HK-2 (cell line): ENCODE measurements around the gene POGLUT2.
A peak's percentile ranks its signal among the peaks of the same experiment; 100 is the strongest.
"Not testable (repeated sequence)": the region's sequence is repeated elsewhere in the genome, so short reads cannot be mapped to it uniquely, and the experiment has no call there.

Experiments used
- DNase-seq: peaks from one replicate; pipeline ENCODE4 v3.0.0-alpha.2; 2018; ENCODE audit not compliant: unreplicated experiment

The POGLUT2 gene

GRCh38 chr13:102807699-102808098, 8.9 kb upstream of the POGLUT2 start:
- no peak for DNase-seq

DNA sequence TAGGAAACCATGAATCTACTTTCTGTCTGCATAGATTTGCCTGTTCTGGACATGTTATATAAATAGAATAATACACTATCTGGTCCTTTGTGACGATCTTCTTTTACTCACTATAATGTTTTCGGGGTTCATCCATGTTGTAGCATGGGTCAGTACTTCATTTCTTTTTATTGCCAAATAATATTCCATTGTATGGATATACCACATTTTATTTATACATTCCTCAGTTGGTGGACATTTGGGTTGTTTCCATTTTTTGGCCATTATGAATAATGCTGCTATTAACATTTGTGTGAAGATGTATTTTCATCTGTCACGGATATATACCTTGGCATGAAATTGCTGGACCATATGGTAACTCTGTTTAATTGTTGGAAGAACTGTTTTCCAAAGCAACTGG, 6.9 kb upstream of the POGLUT2 start:
- DNase-seq = no peak

DNA sequence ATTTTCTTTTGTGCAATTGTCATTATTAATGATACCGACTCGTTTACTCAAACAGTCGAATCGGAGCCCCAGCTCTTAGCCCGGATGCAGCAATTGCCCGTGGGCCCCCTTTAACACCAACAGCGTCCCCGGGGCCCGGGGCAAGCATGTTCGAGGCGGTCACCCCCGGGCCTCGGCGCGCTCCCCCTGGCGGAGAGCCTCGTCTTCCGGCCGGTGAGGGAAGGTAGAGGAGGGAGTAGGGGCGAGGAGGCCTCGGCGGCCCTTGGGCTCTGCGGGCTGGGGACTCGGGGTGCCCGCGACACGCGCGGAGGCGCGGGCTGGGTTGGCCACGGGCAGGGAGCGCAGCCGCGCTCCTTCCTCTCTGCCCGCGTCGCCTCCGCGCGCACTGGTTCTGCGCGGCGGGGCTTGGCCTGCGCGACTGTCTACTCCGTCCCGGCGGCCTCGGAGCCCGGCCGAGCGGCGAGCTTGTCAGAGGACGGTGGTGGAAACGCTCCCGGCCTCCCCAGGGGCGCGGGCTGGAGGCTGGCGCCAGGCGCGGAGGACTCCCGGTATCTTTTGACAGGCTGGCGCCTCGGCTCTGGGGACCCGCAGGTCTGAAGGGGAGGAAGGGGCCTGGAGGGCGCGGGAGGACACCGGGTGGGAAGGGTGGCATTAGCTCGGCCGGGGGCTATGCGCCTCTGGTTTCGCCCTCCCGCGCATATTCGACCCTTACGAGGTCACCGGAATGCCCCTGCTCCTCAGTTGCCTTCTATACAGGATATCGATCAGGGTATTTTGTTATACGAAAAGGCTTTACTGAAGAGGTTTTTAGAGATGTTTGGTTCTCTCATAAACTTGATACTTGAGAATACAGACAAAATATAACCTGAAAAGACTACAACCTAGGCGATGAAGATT, 1.6 kb upstream of the POGLUT2 start:
- DNase-seq = peak; percentile 72

DNA sequence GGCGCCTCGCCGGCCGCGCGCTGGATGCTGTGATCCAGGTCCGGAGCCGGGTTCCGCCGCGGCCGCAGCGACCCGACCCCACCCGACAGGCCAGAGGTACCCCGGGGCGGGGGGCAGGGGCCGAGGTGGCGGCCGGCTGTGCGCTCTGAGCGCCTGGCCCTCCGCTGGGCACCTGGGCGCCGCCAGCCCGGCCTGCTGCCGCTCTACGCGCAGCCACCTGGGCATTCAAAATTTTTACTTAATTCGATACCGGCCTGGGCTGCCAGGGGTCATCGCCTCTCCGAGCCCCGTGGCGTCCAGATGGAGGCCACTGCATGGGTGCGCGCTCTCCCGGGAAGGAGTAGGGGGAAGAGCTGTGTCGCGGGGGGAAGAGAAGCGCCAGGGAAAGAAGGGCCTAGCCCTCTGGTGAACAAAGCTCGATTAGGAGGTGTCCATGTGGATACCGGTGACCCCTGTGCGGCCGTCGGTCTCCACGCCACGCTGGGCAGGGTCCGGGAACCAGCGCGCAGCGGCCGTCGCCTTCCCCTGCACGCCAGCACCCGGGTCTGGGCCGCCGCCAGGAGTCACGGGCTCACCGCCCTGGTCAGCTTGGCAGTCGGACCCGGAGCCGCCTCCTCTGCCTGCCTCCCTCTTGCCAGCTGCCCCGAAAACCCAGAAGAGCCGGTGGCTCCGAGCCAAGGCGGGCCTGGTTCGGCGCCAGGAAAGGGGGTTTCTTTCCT, 809 bp upstream of the POGLUT2 start:
- peak; percentile 41 for DNase-seq

- DNase-seq = no peak
These were observed 5.0 kb downstream of the POGLUT2 start for GRCh38 chr13:102793611-102794355.

- no peak for DNase-seq
These were observed 6.4 kb downstream of the POGLUT2 start for GRCh38 chr13:102792396-102792795.

DNA sequence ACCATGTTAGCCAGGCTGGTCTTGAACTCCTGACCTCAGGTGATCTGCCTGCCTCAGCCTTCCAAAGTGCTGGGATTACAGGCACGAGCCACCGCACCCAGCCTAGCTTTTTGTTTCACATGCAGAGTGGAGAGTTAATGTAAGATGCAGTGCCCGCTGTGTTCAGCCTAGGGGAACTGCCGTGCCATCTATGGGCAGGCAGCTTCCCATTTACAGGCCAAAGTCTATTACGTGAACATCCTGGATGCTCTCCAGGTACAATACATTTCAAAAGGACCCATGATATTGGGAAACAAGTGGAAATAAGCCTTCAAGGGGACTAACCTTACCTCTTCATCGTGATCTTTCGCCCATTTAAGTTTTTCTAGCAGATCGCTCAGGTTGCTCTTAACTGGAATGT, 10.1 kb downstream of the POGLUT2 start:
- no peak for DNase-seq

- DNase-seq = no peak
These were observed 14.3 kb downstream of the POGLUT2 start for GRCh38 chr13:102784483-102784882.

DNA sequence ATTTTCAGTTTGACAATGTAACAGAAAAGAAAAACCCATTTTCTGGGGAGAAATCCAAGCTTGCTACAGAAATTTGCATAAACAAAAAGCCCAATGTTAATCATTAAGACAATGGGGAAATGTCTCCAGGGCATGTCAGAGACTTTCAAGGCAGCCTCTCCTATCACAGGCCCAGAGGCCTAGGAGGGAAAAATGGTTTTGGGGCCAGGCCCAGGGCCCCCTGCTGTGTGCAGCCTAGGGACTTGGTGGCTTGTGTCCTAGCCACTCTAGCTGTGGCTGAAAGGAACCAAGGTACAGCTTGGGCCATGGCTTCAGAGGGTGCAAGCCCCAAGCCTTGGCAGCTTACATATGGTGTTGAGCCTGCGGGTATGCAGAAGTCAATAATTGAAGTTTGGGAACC, 17.2 kb downstream of the POGLUT2 start:
- no peak for DNase-seq

- DNase-seq = not testable (repeated sequence)
These were observed 18.1 kb downstream of the POGLUT2 start for GRCh38 chr13:102780656-102781055.

DNA sequence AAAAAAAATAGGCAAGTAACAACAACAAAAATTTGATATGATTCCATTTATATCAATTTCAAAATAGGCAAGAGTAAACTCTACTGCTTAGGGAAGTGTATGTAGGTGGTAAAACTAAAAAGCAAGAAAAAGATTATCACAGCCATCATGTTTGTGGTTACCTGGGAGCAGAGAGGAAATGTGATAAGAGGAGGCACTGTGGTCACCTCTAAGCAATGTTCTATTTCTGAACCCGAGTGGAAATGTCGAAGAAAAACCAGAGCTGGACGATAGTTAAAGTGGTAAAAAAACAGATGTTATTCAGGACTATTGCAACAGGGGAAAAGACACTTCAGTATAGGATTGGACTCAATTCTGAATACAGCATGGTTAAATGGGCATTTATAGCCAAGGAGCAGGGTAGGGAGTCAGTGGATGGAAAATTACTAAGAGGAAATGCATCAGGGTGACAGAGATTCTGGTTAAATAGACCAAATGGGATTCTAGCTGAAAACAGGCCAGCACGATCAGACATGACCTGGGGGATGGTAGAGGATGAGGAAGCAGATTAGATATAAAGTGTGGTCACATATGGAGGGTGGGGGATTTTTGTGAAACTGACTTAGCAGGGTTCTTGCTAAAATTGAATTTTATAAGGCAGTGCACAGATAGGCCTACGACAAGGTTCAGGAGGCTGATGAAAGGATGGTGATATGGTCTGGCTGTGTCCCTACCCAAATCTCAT, 19.2 kb downstream of the POGLUT2 start:
- no peak for DNase-seq

GRCh38 chr13:102777736-102778135, 21.0 kb downstream of the POGLUT2 start:
- DNase-seq = no peak

DNA sequence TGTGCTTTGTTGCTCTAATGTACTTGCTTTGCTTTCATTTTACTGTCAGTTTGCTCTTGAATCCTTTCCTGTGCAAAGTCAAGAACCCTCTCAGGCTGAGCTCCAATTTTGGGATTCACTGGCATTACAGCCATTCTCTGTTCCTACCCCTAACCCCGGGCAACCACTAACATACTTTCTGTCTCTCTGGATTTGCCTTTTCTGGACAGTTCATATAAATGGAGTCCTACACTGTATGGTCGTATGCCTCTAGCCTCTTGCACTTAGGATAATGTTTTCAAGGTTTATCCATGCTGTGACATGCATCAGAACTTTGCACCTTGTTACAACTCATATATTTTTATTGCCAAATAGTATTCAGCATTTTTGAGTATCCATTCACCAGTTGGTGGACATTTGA, 22.5 kb downstream of the POGLUT2 start:
- no peak for DNase-seq

DNA sequence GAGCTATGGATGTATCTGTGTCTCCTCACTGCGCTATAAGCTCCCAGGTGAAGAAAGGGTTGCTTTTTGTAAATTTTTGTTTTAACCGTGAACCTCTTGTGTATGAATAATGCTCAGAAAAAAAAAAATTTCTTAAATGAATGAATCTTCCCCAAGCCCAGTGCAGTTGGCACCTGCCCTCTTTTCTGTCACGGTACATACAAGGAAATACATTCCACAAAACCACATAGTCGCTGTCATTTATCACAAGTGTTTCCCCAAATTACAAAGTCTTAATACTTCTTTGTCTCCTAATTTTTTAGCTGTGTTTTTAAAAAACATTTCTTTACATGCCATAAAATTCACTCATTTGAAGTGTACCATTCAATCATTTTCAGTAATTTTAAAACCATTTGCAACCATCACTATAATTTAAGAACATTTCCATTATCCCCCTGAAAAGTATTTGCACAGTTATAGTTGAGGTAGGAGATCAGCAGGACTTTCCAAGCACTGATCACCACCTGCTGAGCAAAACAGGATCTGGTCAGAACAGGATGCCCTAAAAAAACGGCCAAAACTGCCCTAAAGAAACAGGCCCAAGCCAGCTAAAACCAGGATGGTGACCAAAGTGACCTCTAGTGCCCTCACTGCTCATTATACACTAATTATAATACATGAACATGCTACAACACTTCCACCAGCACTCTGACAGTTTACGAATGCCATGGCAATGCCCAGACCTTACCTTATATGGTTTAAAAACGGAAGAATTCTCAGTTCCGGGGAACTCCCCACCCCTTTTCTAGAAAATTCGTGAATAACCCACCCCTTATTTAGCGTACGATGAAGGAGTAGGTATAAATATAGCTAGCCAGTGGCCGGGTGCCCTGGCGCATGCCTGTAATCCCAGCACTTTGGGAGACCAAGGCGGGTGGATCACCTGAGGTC, 23.9 kb downstream of the POGLUT2 start:
- DNase-seq = no peak

GRCh38 chr13:102774214-102774568, 24.6 kb downstream of the POGLUT2 start:
- DNase-seq = no peak

- peak; percentile 78 for DNase-seq
These were observed 25.1 kb downstream of the POGLUT2 start, which contains the start of gene TEX30 for GRCh38 chr13:102773441-102774213. Gene TEX30 (minus strand): TSS chr13:102773786. CDS start chr13:102770026, 3,760 bp downstream.

GRCh38 chr13:102772042-102772425, 26.7 kb downstream of the POGLUT2 start:
- DNase-seq = no peak

GRCh38 chr13:102771298-102772041, 27.3 kb downstream of the POGLUT2 start:
- no peak for DNase-seq

DNA sequence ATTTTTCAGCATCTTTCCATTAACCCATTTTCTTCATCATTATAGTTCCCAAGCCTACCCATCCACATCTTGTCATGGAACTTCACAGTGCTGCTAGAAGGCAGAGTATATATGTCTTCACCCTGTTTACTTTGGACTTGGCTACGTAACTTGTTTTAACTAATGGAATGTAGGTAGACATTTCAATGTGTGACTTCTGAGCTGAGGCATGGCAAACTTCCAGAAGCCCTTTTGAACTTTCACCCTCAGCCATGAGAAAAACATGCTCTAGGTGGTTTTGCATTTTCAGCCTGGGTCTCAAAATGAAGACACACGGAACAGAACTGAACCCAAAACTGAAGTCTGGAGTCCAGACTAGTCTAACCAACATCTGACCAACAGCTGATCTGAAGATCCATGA, 28.3 kb downstream of the POGLUT2 start:
- no peak for DNase-seq
